ENCODE results near the gene AATK.

AATK gene

GRCh38 chr17:81108220-81108619, 57.8 kb downstream of the AATK start:
- no peak for DNase-seq

GRCh38 chr17:81106716-81107115, 59.3 kb downstream of the AATK start:
- no peak for DNase-seq

GRCh38 chr17:81103379-81103778, 62.6 kb downstream of the AATK start:
- no peak for DNase-seq

- no peak for DNase-seq
Measured at GRCh38 chr17:81102869-81103268, 63.2 kb downstream of the AATK start.

GRCh38 chr17:81102352-81102751, 63.7 kb downstream of the AATK start:
- no peak for DNase-seq

DNA sequence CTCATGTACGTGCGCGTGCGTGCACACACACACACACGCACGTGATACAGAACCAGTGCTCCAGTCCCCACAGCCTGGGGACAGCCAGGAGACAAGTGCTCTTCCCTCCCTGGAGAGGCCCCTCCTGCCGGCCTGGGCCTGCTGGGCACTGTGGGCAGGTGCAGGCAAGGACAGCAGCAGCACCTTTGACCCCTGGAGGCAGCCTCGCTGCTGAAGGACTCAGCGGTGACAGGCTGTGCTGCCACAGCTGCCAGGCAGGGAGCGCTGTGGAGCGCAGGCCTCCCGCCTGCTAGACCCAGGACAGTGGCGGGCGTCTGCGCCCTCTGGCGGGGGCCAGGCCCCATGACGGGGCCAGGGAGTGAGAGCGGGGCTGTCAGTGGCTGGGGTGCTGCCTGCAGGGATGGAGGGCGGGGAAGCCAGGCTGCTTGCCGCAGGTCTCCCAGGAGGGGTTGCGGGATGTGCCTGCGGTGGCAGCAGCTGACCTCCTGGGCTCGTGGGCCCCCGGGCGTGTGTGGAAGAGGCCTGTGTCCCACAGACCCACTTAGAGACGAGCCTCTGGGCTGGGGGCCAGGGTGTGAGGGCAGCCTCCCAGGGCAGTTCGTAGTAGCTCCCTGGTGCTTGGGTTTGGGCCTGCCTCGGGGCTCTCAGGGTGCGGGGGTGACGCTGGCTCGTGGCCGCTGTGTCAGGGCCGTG, 64.3 kb downstream of the AATK start:
- DNase-seq: peak; percentile 86

GRCh38 chr17:81100668-81101067, 65.4 kb downstream of the AATK start:
- no peak for DNase-seq

GRCh38 chr17:81099888-81100287, 66.1 kb downstream of the AATK start:
- no peak for DNase-seq

DNA sequence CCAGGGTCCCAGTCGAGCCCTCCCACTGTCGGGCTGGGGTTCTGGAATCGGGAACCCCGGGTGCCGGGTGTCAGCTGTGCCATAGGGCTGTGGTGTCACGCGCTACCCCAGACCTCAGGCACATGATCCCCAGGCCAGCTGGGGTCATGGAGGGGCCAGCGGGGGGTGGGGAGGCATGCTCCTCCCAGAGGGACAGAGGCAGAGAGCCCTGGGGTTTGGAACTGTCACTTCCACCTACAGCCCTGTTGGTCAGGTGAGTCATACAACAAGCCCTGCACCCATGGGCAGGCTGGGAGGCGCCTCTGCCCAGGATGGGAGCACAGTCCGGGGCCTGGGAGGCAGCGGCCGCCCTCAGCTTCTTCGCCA, 68.1 kb downstream of the AATK start:
- no peak for DNase-seq

GRCh38 chr17:81097134-81097942, 68.7 kb downstream of the AATK start:
- peak; percentile 25 for DNase-seq

GRCh38 chr17:81096741-81097133, 69.3 kb downstream of the AATK start:
- DNase-seq: no peak

- peak; percentile 29 for DNase-seq
Measured at GRCh38 chr17:81095383-81095762, 70.6 kb downstream of the AATK start.

DNA sequence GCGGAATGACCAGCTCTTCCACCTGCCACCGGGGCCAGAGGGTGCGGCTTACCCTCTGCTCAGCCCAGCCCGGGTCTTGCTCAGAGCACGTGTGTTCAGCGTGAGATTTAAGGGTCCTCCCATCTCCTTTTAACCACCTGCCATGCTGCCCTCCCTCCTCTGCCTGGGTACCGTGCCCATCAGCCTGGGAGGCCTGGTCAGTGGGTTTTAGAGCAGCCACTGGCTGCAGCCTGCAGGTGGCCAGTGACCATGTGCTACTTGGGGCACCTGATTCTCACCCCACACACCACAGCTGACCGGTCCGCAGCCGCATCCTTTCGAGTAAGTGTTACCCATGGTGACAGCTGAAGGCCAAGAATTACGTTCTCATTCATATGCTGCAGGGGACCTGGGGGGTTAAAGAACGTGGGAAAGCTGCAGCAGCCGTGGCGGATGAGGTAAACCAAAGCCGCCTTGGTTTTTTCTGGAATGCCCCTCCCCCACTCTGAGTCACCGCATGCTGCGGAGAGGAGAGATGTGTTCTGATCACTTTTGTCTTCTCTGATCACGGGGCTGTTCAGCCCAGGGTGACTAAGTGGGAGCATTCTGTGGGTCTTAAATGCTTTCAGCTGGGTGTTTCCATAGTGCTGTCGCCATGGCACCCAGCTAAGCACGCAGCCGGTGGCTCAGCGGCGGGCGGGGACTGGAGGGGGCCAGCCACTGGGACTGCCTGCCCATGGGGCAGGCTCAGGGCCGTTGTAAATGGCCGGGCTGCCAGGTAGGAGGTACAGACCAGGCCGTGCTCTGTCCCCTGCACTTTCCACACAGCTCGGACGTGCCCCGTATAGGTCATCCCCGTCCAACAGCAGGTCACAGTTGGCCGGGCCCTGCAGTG, 71.3 kb downstream of the AATK start:
- peak; percentile 94 for DNase-seq

GRCh38 chr17:81093619-81094508, 72.2 kb downstream of the AATK start:
- no peak for DNase-seq

- DNase-seq: no peak
Measured at GRCh38 chr17:81092518-81093095, 73.4 kb downstream of the AATK start.

DNA sequence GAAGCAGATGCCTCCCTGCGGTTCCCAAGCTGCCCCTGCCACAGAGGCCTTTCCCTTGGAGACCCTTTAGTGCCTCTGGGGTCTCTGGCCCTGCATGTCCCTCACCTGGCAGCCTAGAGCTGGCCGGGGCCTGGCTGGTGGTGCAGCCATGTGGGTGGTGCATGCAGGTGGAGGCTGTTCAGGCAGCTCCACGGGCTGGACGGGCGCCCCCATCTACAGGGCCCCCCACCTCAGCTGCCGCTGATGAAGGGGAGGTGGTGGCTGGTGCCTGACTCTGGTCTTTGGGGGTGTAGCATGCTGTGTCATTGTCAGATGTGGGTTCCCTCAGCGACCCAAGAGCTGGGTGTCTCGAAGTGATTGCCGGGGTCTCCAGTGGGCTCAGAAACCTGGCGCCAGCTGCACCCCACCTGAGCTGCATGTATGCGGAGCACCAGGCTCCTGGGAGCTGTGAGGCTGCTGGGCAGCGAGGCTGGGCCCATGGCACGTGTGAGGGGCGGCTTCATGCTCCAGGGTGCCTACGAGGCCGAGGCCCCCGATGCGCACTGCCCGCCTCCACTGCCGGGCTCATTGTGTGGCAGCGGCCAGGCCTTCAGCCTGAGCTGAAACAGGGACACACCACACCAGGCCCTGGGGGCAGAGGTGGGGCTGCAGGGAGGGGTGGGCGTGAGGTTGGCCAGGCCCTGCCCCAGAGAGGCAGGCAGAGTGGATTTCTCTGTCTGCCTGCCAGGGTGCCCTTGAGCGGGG, 74.1 kb downstream of the AATK start:
- no peak for DNase-seq

GRCh38 chr17:81091154-81091553, 74.9 kb downstream of the AATK start:
- no peak for DNase-seq

GRCh38 chr17:81090361-81091136, 75.5 kb downstream of the AATK start:
- peak; percentile 28 for DNase-seq

GRCh38 chr17:81086789-81087551, 79.1 kb downstream of the AATK start:
- peak; percentile 28 for DNase-seq
